Keratinocyte (primary cell): Measurements from ENCODE around the gene WDR27. TPM values are rescaled to one million over a fixed set of nuclear protein-coding genes. Genes with fewer than 3 reads are reported as not detected.

Experiments
- DNase-seq: peaks from one replicate; pipeline ENCODE4 v3.0.0-alpha.2; 2011; ENCODE audit warnings: low read depth, missing footprints, low spot score
- FAIRE-seq: peaks from 2 replicates; lab custom pipeline; 2011; peaks lifted over from hg19 to GRCh38; lab: Jason Lieb, UNC
- H2AFZ ChIP-seq: 2 replicates; pipeline ENCODE4 v1.6.0; 2012; ENCODE audit warnings: low read length, control low read depth, inconsistent platforms; ENCODE audit not compliant: control insufficient read depth
- H3K27ac ChIP-seq: 2 replicates; pipeline ENCODE4 v1.5.1; 2011; ENCODE audit warnings: low read length; ENCODE audit not compliant: control insufficient read depth, insufficient read depth
- H3K27me3 ChIP-seq: 3 replicates; pipeline ENCODE4 v1.6.0; 2011; ENCODE audit warnings: low read length; ENCODE audit not compliant: control insufficient read depth, insufficient read depth; ENCODE audit errors: extremely low read depth
- H3K36me3 ChIP-seq, 2 experiments: 2 replicates in 1 of 2; 3 replicates in 1 of 2; pipeline ENCODE4 v1.5.1; 2011; ENCODE audit warnings: low read length in 2 of 2, mild to moderate bottlenecking in 1 of 2; ENCODE audit not compliant: control insufficient read depth in 2 of 2, insufficient read depth in 2 of 2; ENCODE audit errors: extremely low read depth in 1 of 2
- H3K4me1 ChIP-seq: 3 replicates; pipeline ENCODE4 v1.5.1; 2011; ENCODE audit warnings: low read length; ENCODE audit not compliant: control insufficient read depth, insufficient read depth; ENCODE audit errors: extremely low read depth
- H3K4me2 ChIP-seq: 3 replicates; pipeline ENCODE4 v1.6.0; 2011; ENCODE audit warnings: low read depth, low read length; ENCODE audit not compliant: control insufficient read depth, insufficient read depth; ENCODE audit errors: extremely low read depth
- H3K4me3 ChIP-seq, 3 experiments: fragments of 200-600 bp in 1 of 3; sonication (generic) in 1 of 3; 2 replicates in 2 of 3; 3 replicates in 1 of 3; pipeline ENCODE4 v1.5.1; 2011 to 2016; ENCODE audit warnings: low read length in 3 of 3, mild to moderate bottlenecking in 3 of 3, control low read depth in 2 of 3, inconsistent platforms in 1 of 3, low read depth in 1 of 3, mixed read lengths in 1 of 3, mixed run types in 1 of 3, moderate library complexity in 1 of 3; ENCODE audit not compliant: control insufficient read depth in 2 of 3, insufficient read depth in 2 of 3; ENCODE audit errors: extremely low read depth in 1 of 3
- H3K79me2 ChIP-seq: 2 replicates; pipeline ENCODE4 v1.6.0; 2012; ENCODE audit warnings: low read length; ENCODE audit not compliant: control insufficient read depth, insufficient read depth
- H3K9ac ChIP-seq: 3 replicates; pipeline ENCODE4 v1.6.0; 2011; ENCODE audit warnings: low read length; ENCODE audit not compliant: control insufficient read depth, insufficient read depth; ENCODE audit errors: extremely low read depth
- H3K9me1 ChIP-seq: 3 replicates; pipeline ENCODE4 v1.6.0; 2011; ENCODE audit warnings: low read length; ENCODE audit not compliant: control insufficient read depth, insufficient read depth; ENCODE audit errors: extremely low read depth
- H3K9me3 ChIP-seq: 2 replicates; pipeline ENCODE4 v1.5.1; 2012; ENCODE audit warnings: low read depth, low read length; ENCODE audit not compliant: control insufficient read depth
- H4K20me1 ChIP-seq: 3 replicates; pipeline ENCODE4 v1.6.0; 2011; ENCODE audit warnings: low read length; ENCODE audit not compliant: control insufficient read depth, insufficient read depth; ENCODE audit errors: extremely low read depth
- CTCF ChIP-seq, 3 experiments: IDR thresholded peaks in 1 of 3; conservative IDR thresholded peaks in 1 of 3; optimal IDR thresholded peaks in 1 of 3; 2 replicates in 2 of 3; 3 replicates in 1 of 3; pipeline versions ENCODE3 to v1.5.1; 2011; ENCODE audit warnings: low read length in 3 of 3, mild to moderate bottlenecking in 3 of 3, moderate library complexity in 2 of 3, control low read depth in 1 of 3, inconsistent platforms in 1 of 3; ENCODE audit not compliant: insufficient read depth in 2 of 3; ENCODE audit errors: extremely low read depth in 1 of 3
- EZH2 ChIP-seq: IDR thresholded peaks from one replicate; pipeline ENCODE4 v1.6.1; 2012; ENCODE audit warnings: inconsistent platforms, mild to moderate bottlenecking, low read length, moderate library complexity
- dilution Hi-C: fragments of 300-500 bp; cut with MboI; formaldehyde crosslinking; loops from one replicate; pipeline ENCODE4 v1.7.0; 2020; ENCODE audit warnings: low sequenced_read_pairs; ENCODE audit not compliant: extremely low pct_ligation_motif_present
- polyA plus RNA-seq, 5 experiments: library from polyadenylated mRNA; depleted of rRNA in 3 of 5; stranded (reverse) in 3 of 5; stranded (forward) in 1 of 5; unstranded in 1 of 5; fragments of >200 nt; gene quantifications; 1 replicate in 1 of 5; 2 replicates in 3 of 5; 3 replicates in 1 of 5; pipeline versions ENCODE4 v1.2.1 to v1.2.3, GENCODE V29; 2011 to 2012; ENCODE audit warnings: missing spikeins in 2 of 5, low read depth in 1 of 5, low replicate concordance in 1 of 5

WDR27 gene
- polyA plus RNA-seq, 1 donor (not counting 4 experiments of a cell fraction or from before 2014, with no cell fraction given), result 17.8 TPM

GRCh38 chr6:169474362-169474761 is 227.5 kb downstream of the WDR27 start:
- Histone ChIP-seq H4K20me1 (no peaks in the 10 kb centered on the region), H2AFZ (no peak overlapping the region), H3K4me1 (no peaks in the 10 kb centered on the region), H3K4me2 (no peak overlapping the region), H3K27me3 (no peaks in the 10 kb centered on the region), H3K9ac (no peak overlapping the region), H3K36me3 (no peaks in the 10 kb centered on the region), H3K9me3 (no peaks in the 10 kb centered on the region), H3K27ac (no peak overlapping the region), H3K79me2 (no peaks in the 10 kb centered on the region), H3K4me3 (no peak overlapping the region), H3K9me1 (no peaks in the 10 kb centered on the region)
- TF ChIP-seq EZH2 (no peak), CTCF (optimal IDR thresholded peaks at IDR 0.05 in 1 of 3, IDR thresholded peaks at IDR 0.05 in 1 of 3, conservative IDR thresholded peaks at IDR 0.05 in 1 of 3; ENCODE audit: extremely low read depth in 1 of 3, insufficient read depth in 2 of 3, low read length in 3 of 3) (no peak)
- FAIRE-seq (no peak), DNase-seq (no peak)
- dilution Hi-C loops, result no loop called here

- dilution Hi-C loops, result no loop called here
- TF ChIP-seq EZH2 (no peak), CTCF (optimal IDR thresholded peaks at IDR 0.05 in 1 of 3, IDR thresholded peaks at IDR 0.05 in 1 of 3, conservative IDR thresholded peaks at IDR 0.05 in 1 of 3; ENCODE audit: extremely low read depth in 1 of 3, insufficient read depth in 2 of 3, low read length in 3 of 3) (no peak)
- Histone ChIP-seq H2AFZ (no peak overlapping the region), H3K9me3 (no peaks in the 10 kb centered on the region), H3K36me3 (no peaks in the 10 kb centered on the region), H4K20me1 (no peaks in the 10 kb centered on the region), H3K79me2 (no peaks in the 10 kb centered on the region), H3K27ac (no peak overlapping the region), H3K4me3 (no peak overlapping the region), H3K4me1 (no peaks in the 10 kb centered on the region), H3K9me1 (no peaks in the 10 kb centered on the region), H3K9ac (no peak overlapping the region), H3K4me2 (no peak overlapping the region), H3K27me3 (no peaks in the 10 kb centered on the region)
- DNase-seq (no peak), FAIRE-seq (no peak)
Measured at GRCh38 chr6:169473663-169474062, 228.2 kb downstream of the WDR27 start.
